Cardiac muscle cell (in vitro differentiated cells and primary cell): ENCODE measurements around the gene SLC7A6OS. TPM values are rescaled to one million over a fixed set of nuclear protein-coding genes. Genes with fewer than 3 reads are reported as not detected.

Experiments used
- DNase-seq, 2 donors: peaks; one replicate each; pipeline versions ENCODE4 v3.0.0 to v3.0.0-alpha.2; 2010 to 2017; ENCODE audit warnings: low read depth in 1 of 2, low spot score in 1 of 2
- H3K27ac ChIP-seq: fragments of 200-600 bp; sonication (generic); 2 replicates; pipeline ENCODE4 v1.5.1; 2016
- H3K27me3 ChIP-seq: fragments of 200-600 bp; sonication (generic); 2 replicates; pipeline ENCODE4 v1.6.0; 2016; ENCODE audit warnings: control low read depth
- H3K36me3 ChIP-seq: fragments of 200-600 bp; sonication (generic); 2 replicates; pipeline ENCODE4 v1.5.1; 2016; ENCODE audit warnings: control low read depth
- H3K4me1 ChIP-seq: fragments of 200-600 bp; sonication (generic); 2 replicates; pipeline ENCODE4 v1.8.1; 2017; ENCODE audit warnings: low read depth, mild to moderate bottlenecking, mixed run types
- H3K4me3 ChIP-seq: fragments of 200-600 bp; sonication (generic); 2 replicates; pipeline ENCODE4 v1.5.1; 2016; ENCODE audit warnings: mild to moderate bottlenecking
- H3K9me3 ChIP-seq: fragments of 200-600 bp; sonication (generic); 2 replicates; pipeline ENCODE4 v1.5.1; 2017; ENCODE audit warnings: low read depth, mild to moderate bottlenecking, control low read depth
- CTCF ChIP-seq: IDR thresholded peaks from 2 replicates; pipeline ENCODE4 v1.5.1; 2012; ENCODE audit warnings: low read depth, mild to moderate bottlenecking, low read length
- polyA plus RNA-seq: library from polyadenylated mRNA; unstranded; fragments of >200 nt; fragmentation: Nextera tagmentation; extraction: Ambion mirVana; gene quantifications from 2 replicates; pipeline ENCODE4 v1.2.1, GENCODE V29; 2016
- total RNA-seq: library from RNA; depleted of rRNA; stranded (reverse); fragments of >200 nt; gene quantifications from 2 replicates; pipeline ENCODE4 v1.2.3, GENCODE V29; 2016

SLC7A6OS gene
- total and polyA plus RNA-seq, 2 experiments from 2014 or later, result 18.4 to 24.3 TPM

GRCh38 chr16:68347605-68348004 lies 36.9 kb upstream of the SLC7A6OS start:
- Histone ChIP-seq H3K4me1 (no peaks in the 10 kb centered on the region), H3K27me3 (no peaks in the 10 kb centered on the region), H3K36me3 (peaks cover 19% of the 10 kb centered on the region), H3K27ac (no peak overlapping the region), H3K9me3 (no peaks in the 10 kb centered on the region), H3K4me3 (no peak overlapping the region)
- no peak for TF ChIP-seq CTCF
- DNase-seq, result no peak

- Histone ChIP-seq H3K27me3 (no peaks in the 10 kb centered on the region), H3K9me3 (no peaks in the 10 kb centered on the region), H3K36me3 (peaks cover 24% of the 10 kb centered on the region), H3K4me3 (no peak overlapping the region), H3K27ac (no peak overlapping the region), H3K4me1 (no peaks in the 10 kb centered on the region)
- no peak for TF ChIP-seq CTCF
- DNase-seq, result no peak
Observed at GRCh38 chr16:68346892-68347480, 36.2 kb upstream of the SLC7A6OS start.

- no peak overlapping the region for H3K4me3 ChIP-seq
- no peak for TF ChIP-seq CTCF
- H3K36me3 ChIP-seq, result peaks cover 25% of the 10 kb centered on the region
- DNase-seq, result no peak
- H3K4me1 ChIP-seq, result no peaks in the 10 kb centered on the region
- no peaks in the 10 kb centered on the region for H3K9me3 ChIP-seq
- no peak overlapping the region for H3K27ac ChIP-seq
- no peaks in the 10 kb centered on the region for H3K27me3 ChIP-seq
Observed at GRCh38 chr16:68345958-68346635, 35.4 kb upstream of the SLC7A6OS start.

GRCh38 chr16:68345351-68345810 lies 34.6 kb upstream of the SLC7A6OS start:
- Histone ChIP-seq H3K4me1 (no peaks in the 10 kb centered on the region), H3K4me3 (no peak overlapping the region), H3K36me3 (peaks cover 29% of the 10 kb centered on the region), H3K9me3 (no peaks in the 10 kb centered on the region), H3K27me3 (no peaks in the 10 kb centered on the region), H3K27ac (no peak overlapping the region)
- DNase-seq, result no peak
- TF ChIP-seq CTCF, result no peak

GRCh38 chr16:68344252-68344651 lies 33.5 kb upstream of the SLC7A6OS start:
- DNase-seq, result no peak
- H3K4me3 ChIP-seq, result no peak overlapping the region
- no peaks in the 10 kb centered on the region for H3K27me3 ChIP-seq
- H3K27ac ChIP-seq, result no peak overlapping the region
- peaks cover 40% of the 10 kb centered on the region for H3K36me3 ChIP-seq
- TF ChIP-seq CTCF, result no peak
- H3K9me3 ChIP-seq, result no peaks in the 10 kb centered on the region
- H3K4me1 ChIP-seq, result no peaks in the 10 kb centered on the region
